GM12892 (cell line): ENCODE results near the gene ZDHHC3.

Experiments used
- POLR2A ChIP-seq: IDR thresholded peaks from 2 replicates; pipeline ENCODE4 v1.6.1; 2011; ENCODE audit warnings: low read depth, low read length, control low read depth
- TAF1 ChIP-seq: IDR thresholded peaks from 2 replicates; pipeline ENCODE4 v1.6.1; 2011; ENCODE audit warnings: low read depth, mild to moderate bottlenecking, control low read depth, low read length, borderline replicate concordance

DNA sequence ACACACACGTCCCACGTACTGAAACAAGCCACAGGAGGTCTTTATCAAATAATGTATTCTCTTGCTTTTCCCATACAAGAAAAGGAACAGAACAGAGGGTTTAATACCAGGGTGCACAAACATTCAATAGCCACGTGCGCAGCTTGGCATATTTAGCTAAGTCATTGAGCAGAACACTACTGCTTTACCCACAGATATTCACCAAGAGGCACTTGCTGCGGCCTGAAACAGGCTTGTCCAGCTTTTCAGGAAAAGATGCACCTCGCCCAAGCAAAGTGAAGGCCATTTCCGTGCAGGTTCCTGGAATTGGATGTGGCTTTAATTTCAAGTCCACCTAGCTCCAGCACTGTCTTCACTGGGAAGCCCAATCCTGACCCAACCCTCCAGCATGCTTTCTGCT, 17.6 kb downstream of the ZDHHC3 start:
- TF ChIP-seq POLR2A (no peak), TAF1 (no peak)
